ENCODE results near the gene MKI67.

MKI67 gene

DNA sequence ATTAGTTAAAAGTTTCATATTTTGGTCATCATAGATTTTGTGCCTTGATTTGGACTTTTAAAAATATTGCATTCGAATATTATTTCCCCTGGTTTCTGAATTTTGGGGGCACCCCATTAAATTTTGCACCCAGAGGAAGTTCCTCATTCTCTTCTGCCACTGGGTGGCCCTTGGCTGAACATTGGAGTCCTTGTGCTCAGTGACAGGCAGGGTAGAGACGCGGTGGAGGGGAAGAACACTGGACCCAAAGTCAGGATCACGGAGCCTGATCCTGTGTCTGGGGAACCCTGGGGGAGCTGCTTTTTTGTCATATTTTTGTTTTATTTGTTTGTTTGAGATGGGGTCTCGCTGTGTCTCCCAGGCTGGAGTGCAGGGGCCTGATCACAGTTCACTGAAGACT lies 74.7 kb downstream of the MKI67 start:
- Histone ChIP-seq H3K9me3 (ENCODE audit: low read depth, low read length) (no peaks in the 10 kb centered on the region), H3K27ac (no peak overlapping the region), H3K4me3 (no peak overlapping the region), H3K36me3 (ENCODE audit: insufficient read depth, low read length) (no peaks in the 10 kb centered on the region), H3K9ac (ENCODE audit: insufficient read length) (no peak overlapping the region)
- no peak for DNase-seq (ENCODE audit: low read depth, low spot score)
- TF ChIP-seq POLR2AphosphoS5 (IDR thresholded peaks at IDR 0.05; ENCODE audit: borderline replicate concordance, low read depth, low read length) (no peak), EZH2 (IDR thresholded peaks at IDR 0.05) (no peak), FOXP2 (optimal IDR thresholded peaks at IDR 0.05; ENCODE audit: control extremely low read depth, extremely low read length, insufficient read depth) (no peak)

DNA sequence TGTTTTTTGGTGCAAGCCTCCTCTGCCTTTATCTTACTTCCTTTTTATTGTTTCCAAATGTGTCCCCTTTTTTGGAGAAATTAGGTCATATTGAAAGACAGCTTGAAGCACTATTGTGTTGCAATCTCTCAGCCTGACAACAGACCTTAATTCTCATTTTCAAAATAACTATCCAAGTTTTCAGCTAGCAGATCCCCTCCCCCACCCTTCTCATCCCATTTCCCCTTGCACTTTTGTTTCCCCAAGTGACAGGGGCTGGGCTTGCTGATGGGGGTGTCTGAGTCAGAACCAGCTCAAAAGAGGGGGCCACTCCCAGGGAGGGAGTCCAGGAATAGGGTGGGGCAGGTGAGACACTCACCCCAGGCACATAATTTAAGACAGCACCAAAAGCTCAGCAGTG lies 75.3 kb downstream of the MKI67 start:
- Histone ChIP-seq H3K9me3 (ENCODE audit: low read depth, low read length) (no peaks in the 10 kb centered on the region), H3K4me3 (no peak overlapping the region), H3K36me3 (ENCODE audit: insufficient read depth, low read length) (no peaks in the 10 kb centered on the region), H3K9ac (ENCODE audit: insufficient read length) (no peak overlapping the region), H3K27ac (no peak overlapping the region)
- no peak for DNase-seq (ENCODE audit: low read depth, low spot score)
- TF ChIP-seq FOXP2 (optimal IDR thresholded peaks at IDR 0.05; ENCODE audit: control extremely low read depth, extremely low read length, insufficient read depth) (no peak), EZH2 (IDR thresholded peaks at IDR 0.05) (no peak), POLR2AphosphoS5 (IDR thresholded peaks at IDR 0.05; ENCODE audit: borderline replicate concordance, low read depth, low read length) (no peak)

DNA sequence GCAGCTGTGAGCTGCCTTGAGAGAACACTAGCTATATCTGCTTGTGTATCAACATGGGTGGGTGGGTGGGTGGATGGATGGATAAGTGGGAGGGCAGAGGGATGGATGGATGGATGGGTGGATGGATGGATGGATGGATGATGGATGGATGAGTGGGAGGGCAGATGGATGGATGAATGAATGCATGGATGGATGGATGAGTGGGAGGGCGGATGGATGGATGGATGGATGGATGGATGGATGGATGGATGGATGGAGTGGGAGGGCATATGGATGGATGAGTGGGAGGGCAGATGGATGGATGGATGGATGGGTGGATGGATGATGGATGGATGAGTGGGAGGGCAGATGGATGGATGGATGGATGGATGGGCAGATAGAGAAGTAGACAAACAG lies 76.1 kb downstream of the MKI67 start:
- no peak overlapping the region for H3K9ac ChIP-seq (ENCODE audit: insufficient read length)
- no peak for DNase-seq (ENCODE audit: low read depth, low spot score)
- no peaks in the 10 kb centered on the region for H3K9me3 ChIP-seq (ENCODE audit: low read depth, low read length)
- H3K27ac ChIP-seq, result no peak overlapping the region
- H3K36me3 ChIP-seq (ENCODE audit: insufficient read depth, low read length), result no peaks in the 10 kb centered on the region
- H3K4me3 ChIP-seq, result no peak overlapping the region
- TF ChIP-seq POLR2AphosphoS5 (IDR thresholded peaks at IDR 0.05; ENCODE audit: borderline replicate concordance, low read depth, low read length) (no peak), EZH2 (IDR thresholded peaks at IDR 0.05) (no peak), FOXP2 (optimal IDR thresholded peaks at IDR 0.05; ENCODE audit: control extremely low read depth, extremely low read length, insufficient read depth) (no peak)

DNA sequence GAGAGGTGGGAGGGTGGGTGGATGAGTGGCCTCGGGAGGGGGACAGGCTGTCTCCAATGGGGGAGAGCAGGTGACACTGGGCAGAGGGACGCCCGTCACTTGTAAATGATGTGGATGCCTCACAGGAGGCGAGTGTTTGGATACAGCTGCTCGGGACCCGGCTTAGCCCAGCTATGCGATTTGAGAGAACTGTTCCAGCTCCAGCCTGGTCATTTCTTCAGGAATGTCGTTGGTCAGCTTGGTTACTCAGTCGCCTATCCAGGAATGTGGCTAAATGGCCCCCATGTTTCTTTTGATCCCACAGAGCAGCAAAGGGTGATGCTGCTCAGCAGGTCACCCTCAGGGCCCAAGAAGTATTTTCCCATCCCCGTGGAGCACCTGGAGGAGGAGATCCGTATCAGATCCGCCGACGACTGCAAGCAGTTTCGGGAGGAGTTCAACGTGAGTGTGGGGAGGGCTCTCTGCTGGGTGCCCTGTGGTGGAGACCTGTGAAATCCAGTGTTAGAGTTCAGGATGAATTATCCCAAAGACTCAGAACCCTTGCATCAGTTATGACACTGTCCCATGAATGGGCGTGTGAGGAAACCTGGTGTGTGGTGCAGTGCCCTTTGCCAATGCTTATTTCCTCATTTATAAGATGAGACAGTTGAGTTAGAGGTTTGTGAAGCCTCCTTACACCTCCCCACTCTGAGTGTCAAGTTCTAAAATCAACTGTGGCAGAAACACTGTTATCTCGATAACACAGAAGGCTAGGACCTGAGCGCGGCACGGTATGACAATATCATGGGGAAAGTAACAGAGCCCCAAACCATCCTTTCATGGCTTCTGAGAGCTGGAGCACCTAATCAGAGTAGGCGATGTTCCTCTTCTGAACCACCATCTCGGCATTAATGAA lies 76.8 kb downstream of the MKI67 start:
- DNase-seq (ENCODE audit: low read depth, low spot score), result no peak
- Histone ChIP-seq H3K36me3 (ENCODE audit: insufficient read depth, low read length) (no peaks in the 10 kb centered on the region), H3K9ac (ENCODE audit: insufficient read length) (no peak overlapping the region), H3K4me3 (no peak overlapping the region), H3K9me3 (ENCODE audit: low read depth, low read length) (no peaks in the 10 kb centered on the region), H3K27ac (no peak overlapping the region)
- TF ChIP-seq FOXP2 (optimal IDR thresholded peaks at IDR 0.05; ENCODE audit: control extremely low read depth, extremely low read length, insufficient read depth) (no peak), EZH2 (IDR thresholded peaks at IDR 0.05) (no peak), POLR2AphosphoS5 (IDR thresholded peaks at IDR 0.05; ENCODE audit: borderline replicate concordance, low read depth, low read length) (no peak)

DNA sequence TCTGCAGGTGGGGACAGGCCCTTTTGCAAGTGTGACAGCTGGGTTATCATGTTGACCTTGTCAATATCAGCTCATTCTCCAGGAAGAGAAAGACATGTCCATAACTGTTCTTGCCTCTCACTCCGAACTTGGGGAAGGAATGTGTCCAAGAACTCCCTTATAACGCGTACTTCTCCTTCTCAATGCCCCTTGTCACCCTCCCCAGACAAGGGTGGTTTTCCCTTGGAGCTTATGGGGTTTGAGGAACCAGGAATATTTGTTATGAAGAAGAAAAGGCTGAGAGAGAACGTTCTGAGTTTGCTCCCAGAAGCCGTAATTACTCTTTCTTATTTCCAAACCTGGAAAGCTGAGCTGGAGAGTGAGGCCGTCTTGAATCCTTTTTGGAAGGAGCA lies 77.4 kb downstream of the MKI67 start:
- DNase-seq (ENCODE audit: low read depth, low spot score), result no peak
- Histone ChIP-seq H3K36me3 (ENCODE audit: insufficient read depth, low read length) (no peaks in the 10 kb centered on the region), H3K4me3 (no peak overlapping the region), H3K9me3 (ENCODE audit: low read depth, low read length) (no peaks in the 10 kb centered on the region), H3K9ac (ENCODE audit: insufficient read length) (no peak overlapping the region), H3K27ac (no peak overlapping the region)
- TF ChIP-seq POLR2AphosphoS5 (IDR thresholded peaks at IDR 0.05; ENCODE audit: borderline replicate concordance, low read depth, low read length), result no peak
- no peak for TF ChIP-seq EZH2 (IDR thresholded peaks at IDR 0.05)
- TF ChIP-seq FOXP2 (optimal IDR thresholded peaks at IDR 0.05; ENCODE audit: control extremely low read depth, extremely low read length, insufficient read depth), result no peak

DNA sequence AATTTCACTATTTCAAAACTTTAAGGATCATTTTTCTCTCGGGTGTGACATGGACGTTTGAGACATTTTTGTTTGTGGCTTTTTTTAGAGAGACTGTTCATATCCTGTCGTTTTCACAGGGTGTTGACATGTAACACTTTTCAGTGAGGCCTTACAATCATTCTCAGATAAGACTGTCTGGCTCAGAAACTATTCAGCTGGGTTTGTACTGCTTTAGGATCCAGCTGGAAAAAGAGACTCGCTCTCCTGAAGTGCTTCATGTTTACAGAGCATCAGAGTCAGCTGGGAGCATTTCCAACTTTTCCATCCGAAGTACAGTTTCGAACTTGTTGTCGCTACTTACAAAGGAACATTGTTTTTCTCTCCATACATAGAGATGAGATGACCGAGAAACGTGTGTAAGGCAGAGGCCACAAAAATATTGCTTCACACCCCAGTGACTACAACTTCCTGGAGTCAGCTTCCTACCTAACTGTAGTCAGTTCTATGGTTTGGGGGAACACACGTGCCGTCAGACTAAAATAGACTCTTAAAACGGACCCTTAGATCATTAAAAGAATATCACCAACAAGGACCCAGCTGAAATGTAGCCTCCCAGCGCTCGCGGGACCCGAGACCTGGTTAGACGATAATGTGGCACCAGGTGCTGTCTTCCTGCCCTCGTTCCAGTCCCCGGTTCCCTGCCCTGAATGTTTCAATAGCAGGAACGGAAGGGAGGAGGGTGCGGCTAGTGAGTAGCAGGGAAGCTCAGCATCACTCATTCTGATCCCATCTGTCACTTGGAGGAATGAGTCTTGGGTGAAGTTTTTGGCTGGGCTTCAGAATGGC lies 78.0 kb downstream of the MKI67 start:
- TF ChIP-seq EZH2 (IDR thresholded peaks at IDR 0.05), result no peak
- no peaks in the 10 kb centered on the region for H3K36me3 ChIP-seq (ENCODE audit: insufficient read depth, low read length)
- DNase-seq (ENCODE audit: low read depth, low spot score), result no peak
- no peak overlapping the region for H3K4me3 ChIP-seq
- no peak overlapping the region for H3K9ac ChIP-seq (ENCODE audit: insufficient read length)
- no peak overlapping the region for H3K27ac ChIP-seq
- no peaks in the 10 kb centered on the region for H3K9me3 ChIP-seq (ENCODE audit: low read depth, low read length)

DNA sequence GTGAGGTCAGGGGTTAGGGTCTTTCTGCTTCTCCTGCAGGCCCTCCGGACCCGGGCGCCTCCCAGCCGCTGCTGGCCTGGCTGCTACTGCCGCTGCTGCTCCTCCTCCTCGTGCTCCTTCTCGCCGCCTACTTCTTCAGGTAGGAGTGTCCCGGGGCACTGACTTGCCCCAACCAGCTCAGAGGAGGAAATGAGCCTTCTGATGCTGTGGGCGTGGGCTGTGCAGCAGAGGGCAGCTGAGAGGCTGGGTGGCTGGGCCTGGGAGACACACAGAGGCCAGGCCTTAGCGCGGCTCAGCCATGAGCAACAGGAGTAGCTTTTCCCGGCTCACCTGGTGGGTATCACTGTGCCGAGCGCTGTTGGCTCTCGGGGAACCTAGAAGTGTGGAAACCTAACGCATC lies 78.9 kb downstream of the MKI67 start:
- H3K36me3 ChIP-seq (ENCODE audit: insufficient read depth, low read length), result no peaks in the 10 kb centered on the region
- no peaks in the 10 kb centered on the region for H3K9me3 ChIP-seq (ENCODE audit: low read depth, low read length)
- no peak for DNase-seq (ENCODE audit: low read depth, low spot score)
- TF ChIP-seq EZH2 (IDR thresholded peaks at IDR 0.05) (no peak), FOXP2 (optimal IDR thresholded peaks at IDR 0.05; ENCODE audit: control extremely low read depth, extremely low read length, insufficient read depth) (no peak), POLR2AphosphoS5 (IDR thresholded peaks at IDR 0.05; ENCODE audit: borderline replicate concordance, low read depth, low read length) (no peak)
- H3K9ac ChIP-seq (ENCODE audit: insufficient read length), result no peak overlapping the region
- H3K4me3 ChIP-seq, result no peak overlapping the region
- H3K27ac ChIP-seq, result no peak overlapping the region

DNA sequence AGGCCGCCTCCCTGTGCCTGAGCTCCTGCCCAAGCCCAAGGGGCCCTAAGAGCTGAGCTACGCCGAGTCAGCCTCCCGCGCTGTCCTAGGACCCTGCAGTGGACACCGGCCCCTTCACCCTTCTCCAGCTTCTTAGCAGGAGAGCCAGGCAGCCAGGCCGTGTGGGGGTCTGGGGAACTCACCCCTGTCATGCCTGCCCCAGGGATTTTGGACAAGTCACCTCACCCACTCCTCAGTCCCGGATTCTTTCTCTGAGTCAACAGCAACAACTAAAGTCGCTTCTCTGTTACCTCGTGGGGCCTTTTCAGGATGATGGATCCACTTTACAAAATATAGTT lies 79.3 kb downstream of the MKI67 start:
- TF ChIP-seq POLR2AphosphoS5 (IDR thresholded peaks at IDR 0.05; ENCODE audit: borderline replicate concordance, low read depth, low read length) (no peak), FOXP2 (optimal IDR thresholded peaks at IDR 0.05; ENCODE audit: control extremely low read depth, extremely low read length, insufficient read depth) (no peak), EZH2 (IDR thresholded peaks at IDR 0.05) (no peak)
- H3K4me3 ChIP-seq, result no peak overlapping the region
- no peaks in the 10 kb centered on the region for H3K9me3 ChIP-seq (ENCODE audit: low read depth, low read length)
- no peak for DNase-seq (ENCODE audit: low read depth, low spot score)
- no peak overlapping the region for H3K27ac ChIP-seq
- H3K9ac ChIP-seq (ENCODE audit: insufficient read length), result no peak overlapping the region
- no peaks in the 10 kb centered on the region for H3K36me3 ChIP-seq (ENCODE audit: insufficient read depth, low read length)
